GM06990 (cell line): ENCODE data around the gene BICD2.

Experiments used
- DNase-seq: peaks from one replicate; pipeline ENCODE4 v3.0.0-alpha.2; 2011; ENCODE audit not compliant: insufficient read length; ENCODE audit errors: extremely low read depth
- H3K27me3 ChIP-seq: replicated peaks from 2 replicates; pipeline ENCODE4 v1.6.0; 2011; ENCODE audit warnings: low read length; ENCODE audit not compliant: control insufficient read depth, insufficient read depth
- H3K36me3 ChIP-seq: 2 replicates; pipeline ENCODE4 v1.5.1; 2011; ENCODE audit warnings: low read length; ENCODE audit not compliant: control insufficient read depth, insufficient read depth
- H3K4me3 ChIP-seq: replicated peaks from 2 replicates; pipeline ENCODE4 v1.5.1; 2011; ENCODE audit warnings: low read depth, mild to moderate bottlenecking, control low read depth, low read length
- TF ChIP-seq, protein P1 (sequence below): IDR thresholded peaks from 2 replicates; pipeline ENCODE4 v1.5.1; 2011; ENCODE audit warnings: low read length, control low read depth, mild to moderate bottlenecking, inconsistent platforms; ENCODE audit not compliant: insufficient read depth, poor library complexity, severe bottlenecking

BICD2 gene

DNA sequence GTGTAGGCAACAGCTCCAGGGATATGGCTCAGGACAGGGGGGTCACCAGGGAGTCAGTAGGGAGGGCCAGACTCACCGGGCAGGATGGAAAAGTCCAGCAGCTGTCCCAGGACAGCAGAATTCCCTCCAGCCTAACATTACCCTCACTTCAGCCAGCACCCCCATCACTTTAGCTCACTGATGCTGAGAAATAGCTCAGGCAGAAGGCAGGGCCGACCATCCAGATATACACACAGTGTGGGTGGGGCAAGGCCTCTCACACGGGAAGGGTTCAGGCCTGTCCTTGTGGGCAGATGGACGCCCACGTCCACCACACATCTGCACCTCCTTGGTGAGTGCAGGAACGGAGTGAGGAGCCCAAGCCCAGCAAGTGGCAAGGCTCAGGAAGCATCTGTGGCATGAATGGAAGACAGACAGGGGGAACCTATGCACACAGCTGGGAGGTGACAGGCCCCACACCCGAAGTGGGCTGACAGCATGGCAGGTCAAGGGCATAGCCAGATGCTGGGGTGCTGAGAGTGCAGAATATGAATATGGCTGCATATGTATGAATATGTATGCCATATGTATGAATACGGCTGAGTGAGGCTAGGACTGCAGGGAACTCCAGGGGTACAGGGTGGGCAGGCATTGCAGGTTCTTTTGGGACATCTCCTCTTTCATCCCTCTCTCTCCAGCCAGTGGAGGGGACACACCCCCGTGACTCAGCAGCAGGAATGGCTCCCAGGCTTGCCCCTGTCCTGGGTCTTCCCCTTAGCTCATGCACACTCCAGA lies 17.0 kb downstream of the BICD2 start:
- H3K4me3 ChIP-seq: no peak overlapping the region
- DNase-seq: no peak
- H3K27me3 ChIP-seq: no peaks in the 10 kb centered on the region
- no peaks in the 10 kb centered on the region for H3K36me3 ChIP-seq
- TF ChIP-seq, protein P1, sequence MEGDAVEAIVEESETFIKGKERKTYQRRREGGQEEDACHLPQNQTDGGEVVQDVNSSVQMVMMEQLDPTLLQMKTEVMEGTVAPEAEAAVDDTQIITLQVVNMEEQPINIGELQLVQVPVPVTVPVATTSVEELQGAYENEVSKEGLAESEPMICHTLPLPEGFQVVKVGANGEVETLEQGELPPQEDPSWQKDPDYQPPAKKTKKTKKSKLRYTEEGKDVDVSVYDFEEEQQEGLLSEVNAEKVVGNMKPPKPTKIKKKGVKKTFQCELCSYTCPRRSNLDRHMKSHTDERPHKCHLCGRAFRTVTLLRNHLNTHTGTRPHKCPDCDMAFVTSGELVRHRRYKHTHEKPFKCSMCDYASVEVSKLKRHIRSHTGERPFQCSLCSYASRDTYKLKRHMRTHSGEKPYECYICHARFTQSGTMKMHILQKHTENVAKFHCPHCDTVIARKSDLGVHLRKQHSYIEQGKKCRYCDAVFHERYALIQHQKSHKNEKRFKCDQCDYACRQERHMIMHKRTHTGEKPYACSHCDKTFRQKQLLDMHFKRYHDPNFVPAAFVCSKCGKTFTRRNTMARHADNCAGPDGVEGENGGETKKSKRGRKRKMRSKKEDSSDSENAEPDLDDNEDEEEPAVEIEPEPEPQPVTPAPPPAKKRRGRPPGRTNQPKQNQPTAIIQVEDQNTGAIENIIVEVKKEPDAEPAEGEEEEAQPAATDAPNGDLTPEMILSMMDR: no peak

DNA sequence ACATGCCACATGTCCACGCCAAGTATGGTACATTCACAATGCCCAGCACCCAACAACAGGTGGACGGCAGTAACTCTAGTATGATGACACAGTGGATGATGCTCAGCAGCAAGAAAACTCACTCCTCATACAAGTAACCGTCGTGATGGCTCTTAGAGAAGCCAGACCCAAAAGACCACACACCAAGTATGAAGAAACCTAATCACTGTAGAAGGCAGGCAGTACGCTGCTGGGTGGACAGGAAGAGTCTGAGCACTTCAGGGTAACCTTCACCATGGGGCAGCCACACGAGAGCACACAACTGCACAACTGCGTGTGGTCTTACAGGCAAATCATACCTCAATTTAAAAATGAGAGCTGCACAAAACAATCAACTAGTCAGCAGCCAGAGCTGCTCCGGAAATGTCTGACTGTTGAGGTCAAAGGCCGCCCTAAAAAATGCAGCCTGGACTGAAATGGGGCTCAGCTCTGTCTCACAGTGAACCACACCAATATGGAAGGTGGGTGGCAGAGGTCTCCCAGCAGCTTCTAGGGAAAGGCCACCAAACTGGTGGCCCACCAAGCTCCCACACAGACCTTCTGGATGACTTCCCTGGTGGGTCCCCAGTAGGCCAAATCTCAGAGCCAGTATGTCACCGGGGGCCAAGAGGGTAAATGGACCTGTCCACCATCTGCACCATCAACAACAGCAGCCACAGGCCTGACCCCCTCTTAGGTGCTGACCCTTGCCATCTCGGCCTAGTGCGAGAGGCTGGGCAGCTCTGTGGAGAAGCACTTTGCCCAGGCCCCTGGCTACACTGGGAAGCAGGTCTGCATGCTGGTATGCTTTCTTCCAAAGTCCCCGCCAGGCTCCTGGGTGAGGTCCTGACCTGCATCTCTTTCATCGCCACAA lies 17.8 kb downstream of the BICD2 start:
- TF ChIP-seq, protein P1: no peak
- Histone ChIP-seq H3K27me3 (no peaks in the 10 kb centered on the region), H3K36me3 (no peaks in the 10 kb centered on the region), H3K4me3 (no peak overlapping the region)
- no peak for DNase-seq

DNA sequence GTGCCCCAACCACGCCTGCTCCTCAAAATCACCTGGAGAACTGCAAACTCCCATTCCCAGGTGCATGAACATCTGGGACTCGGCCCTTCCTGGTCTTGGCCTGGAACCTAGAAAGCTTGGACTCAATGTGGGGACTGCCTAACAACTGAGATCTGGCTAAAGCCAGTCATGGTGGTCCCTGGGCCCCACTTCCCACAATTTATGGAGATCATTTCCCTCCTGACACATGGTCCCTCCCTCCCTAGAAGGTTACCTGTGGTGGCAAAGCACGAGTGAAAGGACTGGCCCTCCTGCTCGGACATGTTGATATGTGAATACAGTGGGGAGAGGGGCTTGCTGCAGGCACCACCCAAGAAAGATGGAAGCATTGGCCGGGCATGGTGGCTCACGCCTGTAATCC lies 18.8 kb downstream of the BICD2 start:
- Histone ChIP-seq H3K4me3 (no peak overlapping the region), H3K36me3 (no peaks in the 10 kb centered on the region), H3K27me3 (no peaks in the 10 kb centered on the region)
- DNase-seq: no peak
- TF ChIP-seq, protein P1: no peak

DNA sequence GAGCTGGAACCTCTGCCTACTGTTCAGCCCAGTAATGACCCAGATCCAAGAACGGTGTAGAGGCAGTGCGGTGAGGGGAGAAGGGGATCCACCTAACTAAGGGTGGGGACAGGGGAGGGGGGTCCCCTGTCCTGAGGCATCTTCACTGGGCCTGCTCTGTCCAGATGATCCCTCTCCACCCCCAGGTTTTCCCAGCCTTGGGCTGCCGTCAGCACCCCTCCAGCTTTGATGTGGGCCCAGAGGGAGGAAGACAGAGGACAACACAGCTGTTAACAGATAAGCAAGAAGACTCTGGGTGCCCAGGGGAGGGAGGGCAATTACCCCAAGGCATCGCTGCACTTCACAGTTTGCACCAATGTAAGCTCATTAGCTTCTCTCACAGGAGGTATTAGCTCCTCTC lies 19.3 kb downstream of the BICD2 start:
- no peak for DNase-seq
- TF ChIP-seq, protein P1: no peak
- Histone ChIP-seq H3K36me3 (no peaks in the 10 kb centered on the region), H3K4me3 (no peak overlapping the region), H3K27me3 (no peaks in the 10 kb centered on the region)

DNA sequence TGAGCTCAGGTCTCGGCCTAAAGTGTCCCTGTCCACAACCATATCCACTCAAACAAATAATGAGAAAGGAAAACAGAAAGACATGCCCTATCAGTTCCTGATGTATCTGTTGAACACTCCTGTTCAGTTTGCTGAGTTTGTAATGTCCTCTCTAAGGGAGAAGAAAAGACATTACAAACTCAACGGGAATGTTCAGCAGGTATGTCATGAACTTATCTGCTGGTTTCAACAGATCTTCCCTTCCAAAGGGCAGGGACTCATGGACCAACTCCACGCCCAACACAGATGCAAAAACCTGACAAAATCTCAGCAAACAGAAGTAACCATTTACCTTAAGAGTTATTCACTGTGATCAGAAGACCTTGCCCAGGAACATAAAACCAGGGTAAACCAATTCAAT lies 23.7 kb downstream of the BICD2 start:
- no peaks in the 10 kb centered on the region for H3K27me3 ChIP-seq
- H3K36me3 ChIP-seq: no peaks in the 10 kb centered on the region; the same call in 1 of the 2 replicates
- no peak overlapping the region for H3K4me3 ChIP-seq
- TF ChIP-seq, protein P1: no peak
- no peak for DNase-seq
